ENCODE results near the gene EXOC5. TPM values are rescaled to one million over a fixed set of nuclear protein-coding genes. Genes with fewer than 3 reads are reported as not detected.

The EXOC5 gene
- total and polyA plus RNA-seq, 9 donors: 10.3 to 65.7 (median 44.0) TPM

DNA sequence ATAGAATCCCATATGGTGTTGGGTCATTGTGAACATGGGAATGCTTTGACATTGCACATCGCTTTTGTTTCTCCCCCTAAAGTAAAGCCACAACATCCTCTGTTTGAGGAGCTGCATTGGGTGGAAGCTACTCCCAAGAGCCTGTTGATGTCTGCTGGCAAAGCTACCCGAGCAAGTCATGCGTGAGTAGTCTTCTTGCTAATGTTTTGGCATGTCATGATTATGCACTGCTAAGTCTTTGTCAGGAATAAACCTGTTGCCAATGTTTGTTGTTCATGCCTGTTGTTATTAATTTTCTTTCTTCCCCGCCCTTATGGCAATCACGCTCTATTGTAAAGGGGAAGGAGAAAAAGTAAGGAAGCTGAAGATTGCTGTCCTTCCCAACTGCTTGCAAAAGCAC is 97.3 kb downstream of the EXOC5 start:
- H3K4me1 ChIP-seq (ENCODE audit: insufficient read depth): no peaks in the 10 kb centered on the region
- TF ChIP-seq EP300 (IDR thresholded peaks at IDR 0.05): no peak
- TF ChIP-seq POLR2A (IDR thresholded peaks at IDR 0.05): no peak
- TF ChIP-seq, protein P1, sequence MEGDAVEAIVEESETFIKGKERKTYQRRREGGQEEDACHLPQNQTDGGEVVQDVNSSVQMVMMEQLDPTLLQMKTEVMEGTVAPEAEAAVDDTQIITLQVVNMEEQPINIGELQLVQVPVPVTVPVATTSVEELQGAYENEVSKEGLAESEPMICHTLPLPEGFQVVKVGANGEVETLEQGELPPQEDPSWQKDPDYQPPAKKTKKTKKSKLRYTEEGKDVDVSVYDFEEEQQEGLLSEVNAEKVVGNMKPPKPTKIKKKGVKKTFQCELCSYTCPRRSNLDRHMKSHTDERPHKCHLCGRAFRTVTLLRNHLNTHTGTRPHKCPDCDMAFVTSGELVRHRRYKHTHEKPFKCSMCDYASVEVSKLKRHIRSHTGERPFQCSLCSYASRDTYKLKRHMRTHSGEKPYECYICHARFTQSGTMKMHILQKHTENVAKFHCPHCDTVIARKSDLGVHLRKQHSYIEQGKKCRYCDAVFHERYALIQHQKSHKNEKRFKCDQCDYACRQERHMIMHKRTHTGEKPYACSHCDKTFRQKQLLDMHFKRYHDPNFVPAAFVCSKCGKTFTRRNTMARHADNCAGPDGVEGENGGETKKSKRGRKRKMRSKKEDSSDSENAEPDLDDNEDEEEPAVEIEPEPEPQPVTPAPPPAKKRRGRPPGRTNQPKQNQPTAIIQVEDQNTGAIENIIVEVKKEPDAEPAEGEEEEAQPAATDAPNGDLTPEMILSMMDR (IDR thresholded peaks at IDR 0.05): no peak
- no peak overlapping the region for H3K4me3 ChIP-seq
- H3K27ac ChIP-seq: no peak overlapping the region
- 90 to 98% (median 91%) methylated on average over 5 of the region's 5 CpGs for WGBS, 3 donors
- no peaks in the 10 kb centered on the region for H3K9me3 ChIP-seq
- intact Hi-C loops (cut with DNase I): no loop called here
- no peaks in the 10 kb centered on the region for H3K27me3 ChIP-seq
- H3K36me3 ChIP-seq: no peaks in the 10 kb centered on the region
- no peak for DNase-seq

DNA sequence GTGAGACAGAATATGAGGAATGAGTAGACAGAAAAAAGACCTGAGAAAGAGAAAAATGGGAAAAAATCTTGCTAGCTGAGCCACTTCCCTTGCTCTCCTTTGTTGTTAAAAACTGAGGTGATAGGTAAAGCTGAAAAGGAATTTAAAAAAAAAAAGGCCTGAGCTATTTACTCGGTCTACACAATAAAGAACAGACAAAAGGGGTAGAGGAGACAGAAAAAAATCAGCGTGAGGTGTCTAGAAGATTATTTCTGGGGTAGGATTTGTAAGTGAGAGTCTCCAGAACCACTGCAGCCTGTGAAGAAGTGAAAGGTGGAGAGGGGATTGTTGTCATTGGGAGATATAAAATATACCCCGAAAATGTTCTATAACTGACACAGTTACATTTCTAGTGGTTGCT is 98.8 kb downstream of the EXOC5 start:
- Histone ChIP-seq H3K4me3 (no peak overlapping the region), H3K36me3 (no peaks in the 10 kb centered on the region), H3K9me3 (no peaks in the 10 kb centered on the region), H3K4me1 (ENCODE audit: insufficient read depth) (no peaks in the 10 kb centered on the region), H3K27me3 (no peaks in the 10 kb centered on the region), H3K27ac (no peak overlapping the region)
- 69 to 83% (median 80%) methylated on average over 3 of the region's 3 CpGs for WGBS, 3 donors
- DNase-seq: no peak
- intact Hi-C loops (cut with DNase I): no loop called here
- TF ChIP-seq, protein P1 (IDR thresholded peaks at IDR 0.05): no peak
- TF ChIP-seq EP300 (IDR thresholded peaks at IDR 0.05) (no peak), POLR2A (IDR thresholded peaks at IDR 0.05) (no peak)

DNA sequence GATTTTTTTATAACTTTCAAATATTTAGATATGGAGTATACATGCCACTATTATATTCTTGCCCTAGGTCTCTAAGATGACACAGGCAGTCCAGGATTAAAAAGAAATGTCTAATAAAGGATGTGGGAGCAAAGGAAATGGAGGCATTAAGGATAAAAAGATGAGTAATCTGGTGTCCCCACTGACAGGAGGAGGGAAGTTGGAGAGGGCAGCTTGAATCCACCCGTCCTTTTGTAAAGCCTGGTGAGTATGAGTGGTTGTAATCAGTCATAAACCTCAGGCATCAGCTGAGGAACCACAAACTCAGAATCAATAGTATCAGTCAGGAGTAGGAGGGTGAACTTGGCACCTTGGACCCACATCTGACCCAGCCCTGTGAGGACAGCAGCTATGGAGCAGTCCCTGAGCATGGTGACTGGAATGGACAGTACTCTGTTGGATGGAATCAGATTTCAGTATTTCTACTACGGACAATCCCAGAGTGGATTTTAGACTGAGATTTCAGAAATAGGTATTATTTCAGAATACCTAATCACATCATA is 100.5 kb downstream of the EXOC5 start:
- Histone ChIP-seq H3K27me3 (no peaks in the 10 kb centered on the region), H3K4me1 (ENCODE audit: insufficient read depth) (no peaks in the 10 kb centered on the region), H3K4me3 (no peak overlapping the region), H3K9me3 (no peaks in the 10 kb centered on the region), H3K27ac (no peak overlapping the region), H3K36me3 (no peaks in the 10 kb centered on the region)
- intact Hi-C loops (cut with DNase I): no loop called here
- TF ChIP-seq POLR2A (IDR thresholded peaks at IDR 0.05) (no peak), EP300 (IDR thresholded peaks at IDR 0.05) (no peak)
- TF ChIP-seq, protein P1 (IDR thresholded peaks at IDR 0.05): no peak
- no peak for DNase-seq
- 89 to 94% (median 91%) methylated on average over 2 of the region's 2 CpGs for WGBS, 3 donors

DNA sequence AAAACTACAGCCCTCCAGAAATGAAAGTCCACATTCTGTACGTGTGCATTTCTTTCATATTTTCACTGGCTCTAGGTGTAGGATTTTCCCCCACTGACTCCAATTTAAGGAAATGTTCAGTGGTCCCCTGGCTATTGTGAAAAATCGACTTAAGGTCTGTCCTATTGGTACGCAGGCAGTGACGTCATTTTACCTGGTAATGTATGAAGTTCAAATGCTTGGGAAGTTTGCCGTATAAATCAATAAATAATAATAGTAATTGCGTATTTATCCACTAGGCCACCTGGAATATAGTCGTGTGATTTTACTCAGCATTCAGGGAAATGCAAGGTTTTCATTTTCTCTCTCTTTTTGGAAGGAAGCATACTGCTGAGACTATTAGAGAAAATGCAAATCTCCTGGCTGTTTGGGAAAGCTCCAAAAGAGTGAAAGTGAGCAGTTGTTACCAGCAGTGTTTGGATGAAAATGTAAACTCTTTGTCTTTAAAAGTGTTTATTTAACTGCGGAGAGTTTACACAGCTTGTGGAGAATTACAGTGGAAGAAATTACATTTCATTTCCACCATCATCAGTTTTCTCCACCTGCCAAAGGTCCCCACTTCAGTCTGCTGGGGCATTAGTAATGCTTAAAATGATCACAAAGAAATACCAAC is 107.0 kb downstream of the EXOC5 start:
- WGBS, 3 donors: 47 to 58% (median 55%) methylated on average over 8 of the region's 8 CpGs
- TF ChIP-seq EP300 (IDR thresholded peaks at IDR 0.05) (no peak), POLR2A (IDR thresholded peaks at IDR 0.05) (no peak)
- TF ChIP-seq, protein P1 (IDR thresholded peaks at IDR 0.05): no peak
- H3K4me1 ChIP-seq (ENCODE audit: insufficient read depth): peaks cover 4% of the 10 kb centered on the region
- H3K4me3 ChIP-seq: no peak overlapping the region
- H3K27me3 ChIP-seq: no peaks in the 10 kb centered on the region
- H3K36me3 ChIP-seq: no peaks in the 10 kb centered on the region
- intact Hi-C loops (cut with DNase I): no loop called here
- no peak for DNase-seq
- no peaks in the 10 kb centered on the region for H3K9me3 ChIP-seq
- H3K27ac ChIP-seq: no peak overlapping the region

Data from ovary (tissue), 9 donors.